Measurements from ENCODE around the gene PLD2. TPM values are rescaled to one million over a fixed set of nuclear protein-coding genes. Genes with fewer than 3 reads are reported as not detected.

Gene PLD2
- total RNA-seq, 1 donor from 2014 or later, result 64.5 TPM

- no peaks in the 10 kb centered on the region for H3K9me3 ChIP-seq
- peaks cover 0 to 11% of the 10 kb centered on the region in 2 donors for H3K4me1 ChIP-seq
- TF ChIP-seq, protein P1, sequence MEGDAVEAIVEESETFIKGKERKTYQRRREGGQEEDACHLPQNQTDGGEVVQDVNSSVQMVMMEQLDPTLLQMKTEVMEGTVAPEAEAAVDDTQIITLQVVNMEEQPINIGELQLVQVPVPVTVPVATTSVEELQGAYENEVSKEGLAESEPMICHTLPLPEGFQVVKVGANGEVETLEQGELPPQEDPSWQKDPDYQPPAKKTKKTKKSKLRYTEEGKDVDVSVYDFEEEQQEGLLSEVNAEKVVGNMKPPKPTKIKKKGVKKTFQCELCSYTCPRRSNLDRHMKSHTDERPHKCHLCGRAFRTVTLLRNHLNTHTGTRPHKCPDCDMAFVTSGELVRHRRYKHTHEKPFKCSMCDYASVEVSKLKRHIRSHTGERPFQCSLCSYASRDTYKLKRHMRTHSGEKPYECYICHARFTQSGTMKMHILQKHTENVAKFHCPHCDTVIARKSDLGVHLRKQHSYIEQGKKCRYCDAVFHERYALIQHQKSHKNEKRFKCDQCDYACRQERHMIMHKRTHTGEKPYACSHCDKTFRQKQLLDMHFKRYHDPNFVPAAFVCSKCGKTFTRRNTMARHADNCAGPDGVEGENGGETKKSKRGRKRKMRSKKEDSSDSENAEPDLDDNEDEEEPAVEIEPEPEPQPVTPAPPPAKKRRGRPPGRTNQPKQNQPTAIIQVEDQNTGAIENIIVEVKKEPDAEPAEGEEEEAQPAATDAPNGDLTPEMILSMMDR (IDR thresholded peaks at IDR 0.05), result no peak
- peaks cover 13 to 22% of the 10 kb centered on the region in 2 donors for H3K36me3 ChIP-seq
- peak overlapping the region in 1 of 2 donors; percentile 83 for H3K27ac ChIP-seq
- no peak for DNase-seq (ENCODE audit: low spot score in 2 of 2)
- H3K4me3 ChIP-seq, result no peak overlapping the region
- intact Hi-C loops (cut with DNase I), result no loop called here
- H3K27me3 ChIP-seq, result no peaks in the 10 kb centered on the region
These were observed 11.8 kb upstream of the PLD2 start for GRCh38 chr17:4795168-4795567.

GRCh38 chr17:4796552-4796920 is 10.4 kb upstream of the PLD2 start:
- DNase-seq (ENCODE audit: low spot score in 2 of 2), result no peak
- peak overlapping the region; percentile 67 to 83 for H3K27ac ChIP-seq
- no peaks in the 10 kb centered on the region for H3K9me3 ChIP-seq
- H3K4me1 ChIP-seq, result peaks cover 0 to 9% of the 10 kb centered on the region in 2 donors
- TF ChIP-seq, protein P1 (IDR thresholded peaks at IDR 0.05), result no peak
- H3K27me3 ChIP-seq, result no peaks in the 10 kb centered on the region
- intact Hi-C loops (cut with DNase I), result loop anchor here (2.0 kb wide), 1 partner anchor 66 kb away; the partner anchor contains the start of gene MED11
- H3K4me3 ChIP-seq, result peak overlapping the region; percentile 69 to 86
- H3K36me3 ChIP-seq, result peaks cover 13 to 22% of the 10 kb centered on the region in 2 donors

DNA sequence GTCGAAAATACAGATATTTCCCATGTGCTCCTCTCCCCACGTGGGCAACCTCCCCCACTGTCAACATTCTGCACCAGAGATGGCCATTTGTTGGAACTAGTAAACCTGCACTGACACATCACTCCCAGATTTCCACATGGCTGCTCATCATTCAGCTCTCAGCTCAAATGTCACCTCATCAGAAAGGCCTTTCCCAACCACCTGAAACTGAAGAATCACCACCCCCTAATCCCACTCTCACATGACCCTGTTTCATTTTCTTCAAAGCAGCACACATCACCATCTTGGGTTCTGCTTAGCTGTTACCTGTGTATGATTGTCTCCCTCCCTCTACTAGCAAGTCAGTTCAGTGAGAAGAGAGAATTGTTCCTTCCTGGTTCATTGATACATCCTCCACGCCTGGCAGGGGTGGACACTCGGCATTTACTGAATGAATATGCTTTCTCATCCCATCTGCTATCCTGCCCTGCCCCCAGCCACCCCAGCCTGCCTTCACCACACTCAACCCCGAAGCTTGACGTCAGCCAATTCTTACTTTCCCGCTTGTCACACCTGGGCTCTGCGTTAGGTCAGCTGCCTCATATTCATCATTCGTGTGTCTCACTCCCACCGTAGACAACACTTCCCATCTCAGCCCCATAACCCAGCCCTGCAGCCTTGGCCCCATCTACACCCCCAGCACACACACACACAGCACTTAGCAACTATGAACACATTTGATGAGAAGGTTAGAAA is 6.3 kb upstream of the PLD2 start:
- no peak overlapping the region for H3K27ac ChIP-seq
- TF ChIP-seq, protein P1 (IDR thresholded peaks at IDR 0.05), result no peak
- H3K9me3 ChIP-seq, result no peaks in the 10 kb centered on the region
- DNase-seq (ENCODE audit: low spot score in 2 of 2), result no peak
- peaks cover 13 to 22% of the 10 kb centered on the region in 2 donors for H3K36me3 ChIP-seq
- intact Hi-C loops (cut with DNase I), result no loop called here
- H3K4me3 ChIP-seq, result no peak overlapping the region
- H3K27me3 ChIP-seq, result no peaks in the 10 kb centered on the region
- H3K4me1 ChIP-seq, result peaks cover 0 to 7% of the 10 kb centered on the region in 2 donors

DNA sequence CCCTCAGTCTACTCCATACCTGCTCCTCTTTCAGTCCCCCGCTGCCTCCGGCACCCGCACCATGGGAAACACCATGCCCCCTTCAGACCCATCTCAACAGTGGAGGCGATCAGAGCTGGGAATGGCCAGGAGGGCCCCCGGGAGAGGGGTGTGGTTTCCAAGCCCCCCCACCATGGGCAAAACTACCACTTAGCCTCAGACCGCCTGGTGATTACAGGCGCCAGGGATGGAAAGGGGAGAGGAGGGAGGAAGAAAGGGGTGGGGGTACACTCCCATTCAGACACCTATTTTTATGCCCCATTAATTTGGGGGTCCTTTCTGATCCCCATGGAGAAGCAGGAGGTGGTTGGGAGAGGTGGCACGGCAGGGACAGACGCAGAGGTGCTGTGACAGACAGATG is 4.7 kb upstream of the PLD2 start, which contains the start of gene C17orf114:
Gene C17orf114 (minus strand): TSS at position 101 of the 400 bp plus-strand sequence.
- Histone ChIP-seq H3K9me3 (no peaks in the 10 kb centered on the region), H3K27me3 (no peaks in the 10 kb centered on the region), H3K36me3 (peaks cover 13 to 21% of the 10 kb centered on the region in 2 donors), H3K4me1 (peaks cover 0 to 5% of the 10 kb centered on the region in 2 donors), H3K27ac (no peak within 1 kb of the TSS), H3K4me3 (no peak within 1 kb of the TSS)
- intact Hi-C loops (cut with DNase I), result no loop called here
- TF ChIP-seq, protein P1 (IDR thresholded peaks at IDR 0.05), result no peak
- no peak for DNase-seq (ENCODE audit: low spot score in 2 of 2)

DNA sequence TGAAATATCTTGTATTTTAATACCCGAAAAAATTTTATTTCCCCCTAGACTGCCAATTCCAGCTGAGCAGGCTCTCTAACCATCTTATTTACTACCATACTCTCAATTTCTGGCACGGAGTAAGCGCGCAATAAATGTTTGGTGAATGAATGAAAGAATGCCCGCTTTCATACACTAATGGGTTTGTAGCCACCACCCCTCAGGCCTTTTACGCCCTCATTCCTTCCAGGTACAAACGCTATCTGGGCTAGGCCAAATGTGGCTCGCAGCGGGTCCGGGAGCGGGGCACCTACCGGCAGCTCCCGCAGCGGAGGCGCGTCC is 536 bp upstream of the PLD2 start:
- TF ChIP-seq, protein P1 (IDR thresholded peaks at IDR 0.05), result no peak
- Histone ChIP-seq H3K27ac (peak overlapping the region in 1 of 2 donors; percentile 70), H3K4me3 (peak overlapping the region; percentile 71 to 91), H3K36me3 (peaks cover 3 to 5% of the 10 kb centered on the region in 2 donors), H3K9me3 (no peaks in the 10 kb centered on the region), H3K4me1 (peaks cover 14 to 15% of the 10 kb centered on the region in 2 donors), H3K27me3 (no peaks in the 10 kb centered on the region)
- no peak for DNase-seq (ENCODE audit: low spot score in 2 of 2)
- intact Hi-C loops (cut with DNase I), result no loop called here
